SK-N-SH treated with all-trans-retinoic acid at 6 μM for 48 hours (cell line): ENCODE data around the gene ERG.

Source experiments
- ATAC-seq: fragments of 200-7000 bp; cut with Tn5 transposase; 3 replicates; pipeline ENCODE4 v1.9.1; 2020; ENCODE audit warnings: mild to moderate bottlenecking, moderate library complexity
- ARNTL ChIP-seq: fragments of 450-650 bp; formaldehyde crosslinking; IDR thresholded peaks from 2 replicates; pipeline ENCODE4 v1.5.0; 2020; ENCODE audit warnings: low read depth, mild to moderate bottlenecking, moderate library complexity, borderline replicate concordance
- GLIS3 ChIP-seq: fragments of 250-450 bp; sonication (Bioruptor Pico); IDR thresholded peaks from 2 replicates; pipeline ENCODE4 v1.5.0; 2020; ENCODE audit warnings: mild to moderate bottlenecking, moderate library complexity
- ISL1 ChIP-seq: fragments of 250-450 bp; sonication (Bioruptor Pico); IDR thresholded peaks from 2 replicates; pipeline ENCODE4 v2.1.2; 2022; ENCODE audit warnings: mild to moderate bottlenecking, moderate library complexity
- OSR1 ChIP-seq: fragments of 250-450 bp; sonication (Bioruptor Pico); IDR thresholded peaks from 2 replicates; pipeline ENCODE4 v1.8.0; 2022; ENCODE audit warnings: moderate library complexity, mild to moderate bottlenecking, inconsistent platforms
- PATZ1 ChIP-seq: fragments of 250-450 bp; sonication (Bioruptor Pico); IDR thresholded peaks from 2 replicates; pipeline ENCODE4 v1.8.0; 2020; ENCODE audit warnings: mild to moderate bottlenecking, moderate library complexity, borderline replicate concordance
- POU6F1 ChIP-seq: fragments of 250-450 bp; sonication (Bioruptor Pico); IDR thresholded peaks from 2 replicates; pipeline ENCODE4 v1.8.0; 2021; ENCODE audit warnings: low read depth, mild to moderate bottlenecking, moderate library complexity, borderline replicate concordance
- PPARA ChIP-seq: fragments of 250-450 bp; sonication (Bioruptor Pico); IDR thresholded peaks from 2 replicates; pipeline ENCODE4 v1.5.0; 2020; ENCODE audit warnings: mild to moderate bottlenecking, borderline replicate concordance
- RARB ChIP-seq: fragments of 250-450 bp; sonication (Bioruptor Pico); IDR thresholded peaks from 2 replicates; pipeline ENCODE4 v1.8.0; 2021; ENCODE audit warnings: mild to moderate bottlenecking, moderate library complexity
- SNAI2 ChIP-seq: fragments of 250-450 bp; sonication (Bioruptor Pico); IDR thresholded peaks from 2 replicates; pipeline ENCODE4 v1.5.0; 2020; ENCODE audit warnings: mild to moderate bottlenecking, moderate library complexity
- TCF4 ChIP-seq: fragments of 250-450 bp; sonication (Bioruptor Pico); IDR thresholded peaks from 2 replicates; pipeline ENCODE4 v1.8.0; 2021; ENCODE audit warnings: mild to moderate bottlenecking, moderate library complexity, borderline replicate concordance
- TOX ChIP-seq: fragments of 250-450 bp; sonication (Bioruptor Pico); IDR thresholded peaks from 2 replicates; pipeline ENCODE4 v1.8.0; 2021; ENCODE audit warnings: mild to moderate bottlenecking, moderate library complexity, borderline replicate concordance
- ZC3H10 ChIP-seq: fragments of 250-450 bp; sonication (Bioruptor Pico); IDR thresholded peaks from 2 replicates; pipeline ENCODE4 v1.5.1; 2021; ENCODE audit warnings: mild to moderate bottlenecking, moderate library complexity
- ZFP30 ChIP-seq: fragments of 450-650 bp; formaldehyde crosslinking; IDR thresholded peaks from 2 replicates; pipeline ENCODE4 v1.5.0; 2022; ENCODE audit warnings: mild to moderate bottlenecking, moderate library complexity
- ZNF70 ChIP-seq: fragments of 450-650 bp; formaldehyde crosslinking; IDR thresholded peaks from 2 replicates; pipeline ENCODE4 v1.5.0; 2020; ENCODE audit warnings: mild to moderate bottlenecking, moderate library complexity
- ZNF8 ChIP-seq: fragments of 450-650 bp; formaldehyde crosslinking; IDR thresholded peaks from 2 replicates; pipeline ENCODE4 v1.5.0; 2020; ENCODE audit warnings: mild to moderate bottlenecking, moderate library complexity
- TF ChIP-seq, protein P1 (sequence below): fragments of 250-450 bp; sonication (Bioruptor Pico); IDR thresholded peaks from 2 replicates; pipeline ENCODE4 v1.5.1; 2021; ENCODE audit warnings: mild to moderate bottlenecking, moderate library complexity
- TF ChIP-seq, protein P2 (sequence below): fragments of 250-450 bp; sonication (Bioruptor Pico); IDR thresholded peaks from 2 replicates; pipeline ENCODE4 v1.5.1; 2020; ENCODE audit warnings: low read depth, mild to moderate bottlenecking, moderate library complexity
- TF ChIP-seq, protein P3 (sequence below): fragments of 250-450 bp; sonication (Bioruptor Pico); IDR thresholded peaks from 2 replicates; pipeline ENCODE4 v1.5.0; 2020; ENCODE audit warnings: mild to moderate bottlenecking, moderate library complexity

The ERG gene

DNA sequence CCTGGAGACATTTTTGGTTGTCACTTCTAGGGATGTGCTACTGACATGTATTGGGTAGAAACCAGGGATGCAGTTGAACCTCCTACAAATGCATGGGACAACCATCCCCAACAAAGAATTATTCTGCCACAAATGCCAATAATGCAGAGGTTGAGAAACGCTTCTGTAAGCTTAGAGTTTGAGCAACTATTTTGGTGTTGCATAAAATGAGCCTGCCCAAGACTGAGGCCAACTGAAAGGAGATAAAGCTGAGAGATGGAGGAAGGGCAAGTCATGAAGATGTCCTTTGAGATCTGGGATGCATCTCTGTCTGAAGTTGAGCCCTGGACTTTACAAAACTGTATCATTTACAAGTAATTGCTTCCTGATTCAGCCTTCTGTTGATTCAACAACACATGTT is 134.6 kb downstream of the ERG start:
- TF ChIP-seq ZC3H10 (CRISPR knock-in tag) (no peak), GLIS3 (CRISPR knock-in tag) (no peak), ISL1 (CRISPR knock-in tag) (no peak), POU6F1 (CRISPR knock-in tag) (no peak), ZNF8 (CRISPR knock-in tag) (no peak), TOX (CRISPR knock-in tag) (no peak), ZFP30 (no peak), PATZ1 (no peak), ARNTL (no peak), OSR1 (CRISPR knock-in tag) (no peak), SNAI2 (CRISPR knock-in tag) (no peak), RARB (CRISPR knock-in tag) (no peak), ZNF70 (CRISPR knock-in tag) (no peak), TCF4 (CRISPR knock-in tag) (no peak), PPARA (CRISPR knock-in tag) (no peak)
- TF ChIP-seq, protein P1, sequence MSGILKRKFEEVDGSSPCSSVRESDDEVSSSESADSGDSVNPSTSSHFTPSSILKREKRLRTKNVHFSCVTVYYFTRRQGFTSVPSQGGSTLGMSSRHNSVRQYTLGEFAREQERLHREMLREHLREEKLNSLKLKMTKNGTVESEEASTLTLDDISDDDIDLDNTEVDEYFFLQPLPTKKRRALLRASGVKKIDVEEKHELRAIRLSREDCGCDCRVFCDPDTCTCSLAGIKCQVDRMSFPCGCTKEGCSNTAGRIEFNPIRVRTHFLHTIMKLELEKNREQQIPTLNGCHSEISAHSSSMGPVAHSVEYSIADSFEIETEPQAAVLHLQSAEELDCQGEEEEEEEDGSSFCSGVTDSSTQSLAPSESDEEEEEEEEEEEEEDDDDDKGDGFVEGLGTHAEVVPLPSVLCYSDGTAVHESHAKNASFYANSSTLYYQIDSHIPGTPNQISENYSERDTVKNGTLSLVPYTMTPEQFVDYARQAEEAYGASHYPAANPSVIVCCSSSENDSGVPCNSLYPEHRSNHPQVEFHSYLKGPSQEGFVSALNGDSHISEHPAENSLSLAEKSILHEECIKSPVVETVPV = no peak
- TF ChIP-seq, protein P2, sequence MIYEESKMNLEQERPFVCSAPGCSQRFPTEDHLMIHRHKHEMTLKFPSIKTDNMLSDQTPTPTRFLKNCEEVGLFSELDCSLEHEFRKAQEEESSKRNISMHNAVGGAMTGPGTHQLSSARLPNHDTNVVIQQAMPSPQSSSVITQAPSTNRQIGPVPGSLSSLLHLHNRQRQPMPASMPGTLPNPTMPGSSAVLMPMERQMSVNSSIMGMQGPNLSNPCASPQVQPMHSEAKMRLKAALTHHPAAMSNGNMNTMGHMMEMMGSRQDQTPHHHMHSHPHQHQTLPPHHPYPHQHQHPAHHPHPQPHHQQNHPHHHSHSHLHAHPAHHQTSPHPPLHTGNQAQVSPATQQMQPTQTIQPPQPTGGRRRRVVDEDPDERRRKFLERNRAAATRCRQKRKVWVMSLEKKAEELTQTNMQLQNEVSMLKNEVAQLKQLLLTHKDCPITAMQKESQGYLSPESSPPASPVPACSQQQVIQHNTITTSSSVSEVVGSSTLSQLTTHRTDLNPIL (CRISPR knock-in tag) = no peak
- TF ChIP-seq, protein P3, sequence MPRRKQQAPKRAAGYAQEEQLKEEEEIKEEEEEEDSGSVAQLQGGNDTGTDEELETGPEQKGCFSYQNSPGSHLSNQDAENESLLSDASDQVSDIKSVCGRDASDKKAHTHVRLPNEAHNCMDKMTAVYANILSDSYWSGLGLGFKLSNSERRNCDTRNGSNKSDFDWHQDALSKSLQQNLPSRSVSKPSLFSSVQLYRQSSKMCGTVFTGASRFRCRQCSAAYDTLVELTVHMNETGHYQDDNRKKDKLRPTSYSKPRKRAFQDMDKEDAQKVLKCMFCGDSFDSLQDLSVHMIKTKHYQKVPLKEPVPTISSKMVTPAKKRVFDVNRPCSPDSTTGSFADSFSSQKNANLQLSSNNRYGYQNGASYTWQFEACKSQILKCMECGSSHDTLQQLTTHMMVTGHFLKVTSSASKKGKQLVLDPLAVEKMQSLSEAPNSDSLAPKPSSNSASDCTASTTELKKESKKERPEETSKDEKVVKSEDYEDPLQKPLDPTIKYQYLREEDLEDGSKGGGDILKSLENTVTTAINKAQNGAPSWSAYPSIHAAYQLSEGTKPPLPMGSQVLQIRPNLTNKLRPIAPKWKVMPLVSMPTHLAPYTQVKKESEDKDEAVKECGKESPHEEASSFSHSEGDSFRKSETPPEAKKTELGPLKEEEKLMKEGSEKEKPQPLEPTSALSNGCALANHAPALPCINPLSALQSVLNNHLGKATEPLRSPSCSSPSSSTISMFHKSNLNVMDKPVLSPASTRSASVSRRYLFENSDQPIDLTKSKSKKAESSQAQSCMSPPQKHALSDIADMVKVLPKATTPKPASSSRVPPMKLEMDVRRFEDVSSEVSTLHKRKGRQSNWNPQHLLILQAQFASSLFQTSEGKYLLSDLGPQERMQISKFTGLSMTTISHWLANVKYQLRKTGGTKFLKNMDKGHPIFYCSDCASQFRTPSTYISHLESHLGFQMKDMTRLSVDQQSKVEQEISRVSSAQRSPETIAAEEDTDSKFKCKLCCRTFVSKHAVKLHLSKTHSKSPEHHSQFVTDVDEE (CRISPR knock-in tag) = no peak
- ATAC-seq = no peak

GRCh38 chr21:38361324-38361723 is 137.0 kb downstream of the ERG start:
- TF ChIP-seq ARNTL = no peak
- no peak for TF ChIP-seq ISL1 (CRISPR knock-in tag)
- no peak for TF ChIP-seq RARB (CRISPR knock-in tag)
- TF ChIP-seq, protein P3 (CRISPR knock-in tag) = no peak
- ATAC-seq = no peak

DNA sequence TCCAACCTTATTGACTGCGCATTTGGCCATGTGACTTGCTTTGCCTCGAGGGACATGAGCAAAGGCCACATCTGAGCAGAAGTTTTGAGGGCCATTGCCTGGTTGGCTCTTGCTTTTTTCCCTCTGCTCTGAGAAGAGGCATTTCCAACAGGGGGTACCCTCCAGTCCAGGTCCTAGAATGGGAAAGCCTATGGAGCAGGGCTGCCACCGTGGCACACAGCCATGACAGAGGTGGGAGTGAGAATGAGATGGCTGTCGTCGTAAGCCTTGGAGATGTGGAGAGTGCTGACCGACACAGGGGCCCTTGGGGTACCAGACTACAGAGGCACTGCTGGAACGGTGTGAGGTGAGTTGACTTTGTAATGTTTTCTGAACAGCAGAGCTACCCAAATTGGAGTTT is 138.4 kb downstream of the ERG start:
- ATAC-seq = no peak
- TF ChIP-seq SNAI2 (CRISPR knock-in tag) (no peak), PPARA (CRISPR knock-in tag) (no peak), TCF4 (CRISPR knock-in tag) (no peak), ISL1 (CRISPR knock-in tag) (no peak)
- TF ChIP-seq, protein P2 (CRISPR knock-in tag) = no peak
- TF ChIP-seq, all 23 proteins: peak for 0
